ENCODE results near the gene MGLL. TPM values are rescaled to one million over a fixed set of nuclear protein-coding genes. Genes with fewer than 3 reads are reported as not detected.

MGLL gene
- total and polyA plus RNA-seq, 2 experiments from 2014 or later, result 58.7 to 184 TPM

DNA sequence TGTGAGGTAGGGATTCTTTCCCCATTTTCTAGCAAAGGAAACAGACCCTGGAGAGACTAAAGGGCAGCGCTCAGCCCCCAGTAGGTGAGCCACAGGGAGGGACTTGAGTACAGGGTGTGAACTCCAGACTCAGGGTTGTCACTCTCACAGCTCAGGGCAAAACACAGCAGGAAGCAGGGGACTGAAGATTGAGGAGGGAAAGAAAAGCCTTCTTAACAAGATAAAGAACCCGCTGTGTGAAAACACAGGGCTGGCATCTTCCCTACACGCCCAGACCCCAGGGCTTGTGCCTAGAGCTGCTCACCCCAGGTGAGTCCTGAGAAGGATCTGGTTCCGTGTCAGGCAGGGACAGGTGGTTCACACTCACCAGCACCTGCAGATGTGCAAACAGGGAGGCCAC is 90.0 kb downstream of the MGLL start:
- H2AFZ ChIP-seq, result no peak overlapping the region
- peaks cover 31% of the 10 kb centered on the region for H3K4me1 ChIP-seq (ENCODE audit: insufficient read depth)
- in situ Hi-C loops (cut with MboI), result no loop called here
- no peaks in the 10 kb centered on the region for H3K9me2 ChIP-seq (ENCODE audit: insufficient read depth)
- no peak overlapping the region for H3K4me3 ChIP-seq
- no peak overlapping the region for H3K9ac ChIP-seq
- H3F3A ChIP-seq (ENCODE audit: insufficient read depth), result peaks cover 28% of the 10 kb centered on the region
- H3K27ac ChIP-seq, result no peak overlapping the region
- no peaks in the 10 kb centered on the region for H3K36me3 ChIP-seq (ENCODE audit: low read depth)
- H3K27me3 ChIP-seq (replicated peaks; ENCODE audit: insufficient read depth), result no peaks in the 10 kb centered on the region
- no peaks in the 10 kb centered on the region for H3K9me3 ChIP-seq (ENCODE audit: low read depth)
- no peak for DNase-seq
- peaks cover 42% of the 10 kb centered on the region for H3K79me2 ChIP-seq (ENCODE audit: insufficient read depth)
- WGBS, 2 experiments (ENCODE audit: low coverage in 1 of 2, low lambda C conversion rate in 2 of 2, missing lambda C conversion rate in 2 of 2), result 98 to 100% methylated on average over 4 of the region's 4 CpGs
- TF ChIP-seq EZH2 (IDR thresholded peaks at IDR 0.05; ENCODE audit: insufficient read depth, poor library complexity, severe bottlenecking) (no peak), EZH2phosphoT487 (IDR thresholded peaks at IDR 0.05; ENCODE audit: insufficient read depth, low read depth) (no peak)
- H4K20me1 ChIP-seq (ENCODE audit: insufficient read depth), result no peaks in the 10 kb centered on the region
- no peak overlapping the region for H3K4me2 ChIP-seq (ENCODE audit: unreplicated experiment)

DNA sequence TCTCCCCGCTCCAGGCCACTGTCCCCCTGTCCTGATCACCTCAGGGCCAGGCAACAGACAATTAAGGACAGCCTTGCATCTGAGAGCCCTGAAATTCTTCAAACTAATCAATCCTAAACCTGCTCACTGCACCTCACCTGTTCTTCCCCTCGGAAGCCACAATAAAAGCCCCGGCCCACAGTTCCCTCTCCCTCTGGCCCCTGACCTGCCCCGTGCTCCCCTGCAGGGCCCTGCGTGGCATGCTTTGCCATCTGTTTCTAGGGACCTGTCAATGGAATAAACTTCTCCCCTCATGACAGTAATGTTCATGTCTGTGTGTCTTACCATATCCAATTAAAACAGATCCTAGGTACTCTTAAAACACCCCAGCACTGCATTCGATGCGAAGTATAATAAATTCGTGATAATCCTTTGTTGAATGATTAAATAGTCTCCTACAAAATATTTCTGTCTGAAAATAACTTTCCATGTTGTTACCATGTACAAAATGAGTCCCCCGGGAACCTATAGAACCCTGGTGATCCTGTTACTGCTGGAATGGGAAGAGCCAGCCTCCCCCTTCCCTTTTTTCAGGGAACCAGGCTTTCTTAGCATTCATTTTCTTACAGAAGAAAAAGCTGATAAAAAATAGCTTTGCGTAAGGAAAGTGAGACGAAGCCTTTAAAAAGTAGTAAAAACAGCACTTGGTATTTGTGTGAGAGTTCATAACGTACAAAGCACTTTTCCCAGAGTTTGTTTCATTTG is 90.6 kb downstream of the MGLL start:
- no peaks in the 10 kb centered on the region for H3K27me3 ChIP-seq (replicated peaks; ENCODE audit: insufficient read depth)
- peaks cover 37% of the 10 kb centered on the region for H3K79me2 ChIP-seq (ENCODE audit: insufficient read depth)
- 96 to 100% methylated on average over 12 of the region's 12 CpGs for WGBS, 2 experiments (ENCODE audit: low coverage in 1 of 2, low lambda C conversion rate in 2 of 2, missing lambda C conversion rate in 2 of 2)
- H3K4me2 ChIP-seq (ENCODE audit: unreplicated experiment), result no peak overlapping the region
- no peaks in the 10 kb centered on the region for H3K36me3 ChIP-seq (ENCODE audit: low read depth)
- H3K9me3 ChIP-seq (ENCODE audit: low read depth), result no peaks in the 10 kb centered on the region
- H3K4me1 ChIP-seq (ENCODE audit: insufficient read depth), result peaks cover 26% of the 10 kb centered on the region
- H3K9me2 ChIP-seq (ENCODE audit: insufficient read depth), result no peaks in the 10 kb centered on the region
- peaks cover 25% of the 10 kb centered on the region for H3F3A ChIP-seq (ENCODE audit: insufficient read depth)
- in situ Hi-C loops (cut with MboI), result no loop called here
- TF ChIP-seq EZH2 (IDR thresholded peaks at IDR 0.05; ENCODE audit: insufficient read depth, poor library complexity, severe bottlenecking) (no peak), EZH2phosphoT487 (IDR thresholded peaks at IDR 0.05; ENCODE audit: insufficient read depth, low read depth) (no peak)
- H3K4me3 ChIP-seq, result no peak overlapping the region
- no peak overlapping the region for H3K27ac ChIP-seq
- DNase-seq, result no peak
- no peak overlapping the region for H3K9ac ChIP-seq
- no peak overlapping the region for H2AFZ ChIP-seq
- H4K20me1 ChIP-seq (ENCODE audit: insufficient read depth), result no peaks in the 10 kb centered on the region

DNA sequence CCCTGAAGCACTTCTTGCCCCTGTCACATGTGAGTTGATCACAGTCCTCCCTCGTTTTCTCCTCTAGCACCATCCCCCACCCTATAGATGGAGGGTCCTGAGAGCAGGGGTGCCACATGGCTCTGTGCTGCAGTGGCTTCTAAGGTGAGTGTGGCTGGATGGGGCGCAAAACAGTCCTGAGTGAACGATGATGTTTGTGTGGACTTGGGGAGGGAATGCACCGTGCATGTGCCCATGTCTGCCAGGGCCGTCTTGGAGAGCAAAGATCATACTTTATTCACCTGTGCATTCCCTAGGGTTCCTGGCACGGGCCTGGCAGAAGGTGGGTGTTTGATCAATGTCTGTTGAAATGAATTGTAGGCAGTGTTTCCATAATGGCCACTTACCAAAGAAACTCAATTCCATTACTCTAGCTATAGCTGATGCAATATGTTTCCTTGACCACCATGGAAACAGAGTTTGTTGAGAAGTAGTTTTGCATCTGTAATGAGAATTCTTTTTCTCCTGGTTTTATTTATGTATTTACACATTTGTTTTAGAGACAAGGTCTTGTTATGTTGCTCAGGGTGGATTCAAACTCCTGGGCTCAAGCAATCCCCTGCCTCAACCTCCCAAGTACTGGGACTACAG is 91.5 kb downstream of the MGLL start:
- no peaks in the 10 kb centered on the region for H3K9me2 ChIP-seq (ENCODE audit: insufficient read depth)
- 85 to 91% methylated on average over 6 of the region's 6 CpGs for WGBS, 2 experiments (ENCODE audit: low coverage in 1 of 2, low lambda C conversion rate in 2 of 2, missing lambda C conversion rate in 2 of 2)
- H3K9me3 ChIP-seq (ENCODE audit: low read depth), result no peaks in the 10 kb centered on the region
- no peaks in the 10 kb centered on the region for H3K27me3 ChIP-seq (replicated peaks; ENCODE audit: insufficient read depth)
- H3K4me3 ChIP-seq, result no peak overlapping the region
- peaks cover 36% of the 10 kb centered on the region; the same call in 1 of the 2 replicates for H3K79me2 ChIP-seq (ENCODE audit: insufficient read depth)
- peak; percentile 35 for DNase-seq
- no peak overlapping the region for H3K27ac ChIP-seq
- TF ChIP-seq EZH2 (IDR thresholded peaks at IDR 0.05; ENCODE audit: insufficient read depth, poor library complexity, severe bottlenecking) (no peak), EZH2phosphoT487 (IDR thresholded peaks at IDR 0.05; ENCODE audit: insufficient read depth, low read depth) (no peak)
- peaks cover 17% of the 10 kb centered on the region for H3K4me1 ChIP-seq (ENCODE audit: insufficient read depth)
- H3K4me2 ChIP-seq (ENCODE audit: unreplicated experiment), result no peak overlapping the region
- H3K36me3 ChIP-seq (ENCODE audit: low read depth), result no peaks in the 10 kb centered on the region
- no peak overlapping the region for H2AFZ ChIP-seq
- in situ Hi-C loops (cut with MboI), result no loop called here
- no peaks in the 10 kb centered on the region for H4K20me1 ChIP-seq (ENCODE audit: insufficient read depth)
- peaks cover 21% of the 10 kb centered on the region for H3F3A ChIP-seq (ENCODE audit: insufficient read depth)
- H3K9ac ChIP-seq, result no peak overlapping the region

DNA sequence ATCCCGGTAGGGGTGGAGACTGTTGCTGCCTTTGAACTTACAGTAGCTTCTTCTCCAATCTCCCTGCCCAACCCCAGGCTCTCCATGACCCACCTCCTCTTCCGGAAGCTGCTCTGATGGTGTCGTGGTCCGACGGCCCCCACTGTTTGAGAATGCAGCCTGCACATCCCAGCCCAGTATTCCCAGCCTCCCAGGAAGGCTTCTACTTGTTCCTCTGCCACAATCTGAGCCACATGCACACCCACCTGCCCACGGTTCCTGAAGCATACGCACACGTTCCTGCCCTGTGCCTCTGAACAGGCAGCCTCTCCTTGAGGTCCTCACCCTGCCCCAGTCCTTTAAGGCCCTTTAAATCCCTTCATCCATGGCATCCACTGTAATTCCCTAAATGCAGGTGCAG is 92.1 kb downstream of the MGLL start:
- no peaks in the 10 kb centered on the region for H3K27me3 ChIP-seq (replicated peaks; ENCODE audit: insufficient read depth)
- in situ Hi-C loops (cut with MboI), result no loop called here
- no peak overlapping the region for H2AFZ ChIP-seq
- H3K4me3 ChIP-seq, result no peak overlapping the region
- H3K36me3 ChIP-seq (ENCODE audit: low read depth), result no peaks in the 10 kb centered on the region
- peaks cover 15% of the 10 kb centered on the region for H3F3A ChIP-seq (ENCODE audit: insufficient read depth)
- H3K4me1 ChIP-seq (ENCODE audit: insufficient read depth), result peaks cover 11% of the 10 kb centered on the region
- no peak for DNase-seq
- no peak overlapping the region for H3K9ac ChIP-seq
- H4K20me1 ChIP-seq (ENCODE audit: insufficient read depth), result no peaks in the 10 kb centered on the region
- H3K9me2 ChIP-seq (ENCODE audit: insufficient read depth), result no peaks in the 10 kb centered on the region
- peaks cover 36% of the 10 kb centered on the region; the same call in 1 of the 2 replicates for H3K79me2 ChIP-seq (ENCODE audit: insufficient read depth)
- H3K27ac ChIP-seq, result no peak overlapping the region
- TF ChIP-seq EZH2 (IDR thresholded peaks at IDR 0.05; ENCODE audit: insufficient read depth, poor library complexity, severe bottlenecking) (no peak), EZH2phosphoT487 (IDR thresholded peaks at IDR 0.05; ENCODE audit: insufficient read depth, low read depth) (no peak)
- 97 to 98% methylated on average over 8 of the region's 8 CpGs for WGBS, 2 experiments (ENCODE audit: low coverage in 1 of 2, low lambda C conversion rate in 2 of 2, missing lambda C conversion rate in 2 of 2)
- H3K4me2 ChIP-seq (ENCODE audit: unreplicated experiment), result no peak overlapping the region
- no peaks in the 10 kb centered on the region for H3K9me3 ChIP-seq (ENCODE audit: low read depth)
